ENCODE data around the gene DYNLT1. TPM values are rescaled to one million over a fixed set of nuclear protein-coding genes. Genes with fewer than 3 reads are reported as not detected.
"Not testable (repeated sequence)": the region's sequence is repeated elsewhere in the genome, so short reads cannot be mapped to it uniquely, and the experiment has no call there.

The DYNLT1 gene
- total RNA-seq, 8 experiments from 2014 or later = 119 to 364 (median 197) TPM

GRCh38 chr6:158661156-158661685 lies 16.7 kb upstream of the DYNLT1 start:
- no peak overlapping the region for H3K4me3 ChIP-seq
- ATAC-seq (replicated peaks in 6 of 8) = no peak
- H3K4me1 ChIP-seq (replicated peaks in 1 of 2) = peaks cover 6 to 11% of the 10 kb centered on the region in 2 donors
- H3K27ac ChIP-seq = no peak overlapping the region
- 75 to 100% (median 96%) methylated on average over 1 to 2 of the region's 3 CpGs; no CpG with 5 or more reads in 2 of the 10 experiments for WGBS, 10 experiments
- in situ Hi-C loops (cut with MboI; ENCODE audit: low pct_unique_long_range_greater_than_20kb in 2 of 9, low sequenced_read_pairs in 9 of 9, unreplicated experiment in 9 of 9) = no loop called here

- WGBS, 10 experiments = 27 to 80% (median 58%) methylated on average over 1 to 10 of the region's 10 CpGs; no CpG with 5 or more reads in 2 of the 10 experiments
- Histone ChIP-seq H3K4me3 (no peak overlapping the region), H3K27ac (no peak overlapping the region), H3K4me1 (replicated peaks in 1 of 2) (peaks cover 6 to 11% of the 10 kb centered on the region in 2 donors)
- in situ Hi-C loops (cut with MboI; ENCODE audit: low pct_unique_long_range_greater_than_20kb in 2 of 9, low sequenced_read_pairs in 9 of 9, unreplicated experiment in 9 of 9) = no loop called here
- peak in 3 of 8 experiments; percentile 18 to 76 (median 63) for ATAC-seq (replicated peaks in 6 of 8)
These were observed 15.8 kb upstream of the DYNLT1 start for GRCh38 chr6:158660333-158660754.

- 24 to 100% (median 56%) methylated on average over 2 to 9 of the region's 9 CpGs; no CpG with 5 or more reads in 1 of the 10 experiments for WGBS, 10 experiments
- in situ Hi-C loops (cut with MboI; ENCODE audit: low pct_unique_long_range_greater_than_20kb in 2 of 9, low sequenced_read_pairs in 9 of 9, unreplicated experiment in 9 of 9); H3K4me3 ChIP-seq; H3K27ac ChIP-seq; H3K4me1 ChIP-seq (replicated peaks in 1 of 2): not testable (repeated sequence)
- peak in 3 of 8 experiments; percentile 18 to 63 (median 62) for ATAC-seq (replicated peaks in 6 of 8)
These were observed 12.4 kb upstream of the DYNLT1 start for GRCh38 chr6:158656986-158657385.

- whole genome bisulfite sequencing, 10 experiments = 78 to 100% (median 92%) methylated on average over 2 to 16 of the region's 22 CpGs; no CpG with 5 or more reads in 1 of the 10 experiments
- Histone ChIP-seq H3K27ac (no peak overlapping the region), H3K4me1 (replicated peaks in 1 of 2) (no peaks in the 10 kb centered on the region), H3K4me3 (no peak overlapping the region)
- ATAC-seq (replicated peaks in 6 of 8) = no peak
- in situ Hi-C loops (cut with MboI; ENCODE audit: low pct_unique_long_range_greater_than_20kb in 2 of 9, low sequenced_read_pairs in 9 of 9, unreplicated experiment in 9 of 9) = no loop called here
These were observed 11.3 kb upstream of the DYNLT1 start for GRCh38 chr6:158655569-158656450.

GRCh38 chr6:158654960-158655489 lies 10.5 kb upstream of the DYNLT1 start:
- in situ Hi-C loops (cut with MboI; ENCODE audit: low pct_unique_long_range_greater_than_20kb in 2 of 9, low sequenced_read_pairs in 9 of 9, unreplicated experiment in 9 of 9) = no loop called here
- Histone ChIP-seq H3K4me3 (no peak overlapping the region), H3K4me1 (replicated peaks in 1 of 2) (no peaks in the 10 kb centered on the region), H3K27ac (no peak overlapping the region)
- WGBS, 10 experiments = 35 to 100% (median 89%) methylated on average over 1 to 10 of the region's 10 CpGs
- no peak for ATAC-seq (replicated peaks in 6 of 8)

- no peak overlapping the region for H3K4me3 ChIP-seq
- no peaks in the 10 kb centered on the region for H3K4me1 ChIP-seq (replicated peaks in 1 of 2)
- H3K27ac ChIP-seq = no peak overlapping the region
- in situ Hi-C loops (cut with MboI; ENCODE audit: low pct_unique_long_range_greater_than_20kb in 2 of 9, low sequenced_read_pairs in 9 of 9, unreplicated experiment in 9 of 9) = no loop called here
- ATAC-seq (replicated peaks in 6 of 8) = peak; percentile 33 to 87 (median 60)
- WGBS, 10 experiments = 0 to 100% (median 80%) methylated on average over 2 to 6 of the region's 6 CpGs; no CpG with 5 or more reads in 3 of the 10 experiments
These were observed 10.0 kb upstream of the DYNLT1 start for GRCh38 chr6:158654498-158654897.

- Histone ChIP-seq H3K4me1 (replicated peaks in 1 of 2) (no peaks in the 10 kb centered on the region), H3K27ac (no peak overlapping the region), H3K4me3 (no peak overlapping the region)
- ATAC-seq (replicated peaks in 6 of 8) = peak in 5 of 8 experiments; percentile 34 to 74 (median 63)
- in situ Hi-C loops (cut with MboI; ENCODE audit: low pct_unique_long_range_greater_than_20kb in 2 of 9, low sequenced_read_pairs in 9 of 9, unreplicated experiment in 9 of 9) = no loop called here
- WGBS, 10 experiments = 57 to 97% (median 81%) methylated on average over 2 to 11 of the region's 15 CpGs
These were observed 9.2 kb upstream of the DYNLT1 start for GRCh38 chr6:158653577-158654354.

- in situ Hi-C loops (cut with MboI; ENCODE audit: low pct_unique_long_range_greater_than_20kb in 2 of 9, low sequenced_read_pairs in 9 of 9, unreplicated experiment in 9 of 9); H3K4me1 ChIP-seq (replicated peaks in 1 of 2); H3K4me3 ChIP-seq; H3K27ac ChIP-seq; ATAC-seq (replicated peaks in 6 of 8): not testable (repeated sequence)
- WGBS, 10 experiments = 73 to 100% (median 98%) methylated on average over 2 to 14 of the region's 17 CpGs; no CpG with 5 or more reads in 1 of the 10 experiments
These were observed 7.6 kb upstream of the DYNLT1 start for GRCh38 chr6:158651981-158652737.

- Histone ChIP-seq H3K27ac (no peak within 1 kb of the TSS), H3K4me3 (no peak within 1 kb of the TSS), H3K4me1 (replicated peaks in 1 of 2) (peaks cover 0 to 4% of the 10 kb centered on the region in 2 donors)
- peak in 3 of 8 experiments; percentile 5 to 61 (median 40) for ATAC-seq (replicated peaks in 6 of 8)
- 11 to 80% (median 47%) methylated on average over 1 to 11 of the region's 15 CpGs for WGBS, 10 experiments
- in situ Hi-C loops (cut with MboI; ENCODE audit: low pct_unique_long_range_greater_than_20kb in 2 of 9, low sequenced_read_pairs in 9 of 9, unreplicated experiment in 9 of 9) = no loop called here
These were observed 5.0 kb upstream of the DYNLT1 start, which contains the start of gene SYTL3 for GRCh38 chr6:158649289-158650143. TSS of gene SYTL3 (plus strand) at chr6:158650054. CDS start at chr6:158663269, 13,215 bp downstream.

GRCh38 chr6:158648682-158649131 lies 4.2 kb upstream of the DYNLT1 start:
- peaks cover 0 to 4% of the 10 kb centered on the region in 2 donors for H3K4me1 ChIP-seq (replicated peaks in 1 of 2)
- 57 to 100% (median 91%) methylated on average over 1 to 4 of the region's 5 CpGs; no CpG with 5 or more reads in 2 of the 10 experiments for WGBS, 10 experiments
- no peak for ATAC-seq (replicated peaks in 6 of 8)
- H3K27ac ChIP-seq = no peak overlapping the region
- H3K4me3 ChIP-seq = no peak overlapping the region
- in situ Hi-C loops (cut with MboI; ENCODE audit: low pct_unique_long_range_greater_than_20kb in 2 of 9, low sequenced_read_pairs in 9 of 9, unreplicated experiment in 9 of 9) = no loop called here

- H3K4me1 ChIP-seq (replicated peaks in 1 of 2) = peaks cover 10 to 14% of the 10 kb centered on the region in 2 donors
- WGBS, 10 experiments = 11 to 100% (median 86%) methylated on average over 2 to 4 of the region's 4 CpGs; no CpG with 5 or more reads in 1 of the 10 experiments
- in situ Hi-C loops (cut with MboI; ENCODE audit: low pct_unique_long_range_greater_than_20kb in 2 of 9, low sequenced_read_pairs in 9 of 9, unreplicated experiment in 9 of 9) = no loop called here
- no peak for ATAC-seq (replicated peaks in 6 of 8)
- H3K27ac ChIP-seq = no peak overlapping the region
- H3K4me3 ChIP-seq = no peak overlapping the region
These were observed 3.0 kb upstream of the DYNLT1 start for GRCh38 chr6:158647501-158647900.
